H1 (cell line): ENCODE data around the gene PAN2. TPM values are rescaled to one million over a fixed set of nuclear protein-coding genes. Genes with fewer than 3 reads are reported as not detected.

Source experiments
- CTCF ChIA-PET: fragments of 300-600 bp; sonication (Branson Sonifier 250); formaldehyde crosslinking; loops from one replicate; lab custom pipeline; 2021; ENCODE audit not compliant: partially characterized antibody; lab: Charles Lee
- POLR2A ChIA-PET: fragments of 300-600 bp; sonication (Branson Sonifier 250); formaldehyde crosslinking; loops from one replicate; lab custom pipeline; 2021; ENCODE audit warnings: inconsistent platforms; ENCODE audit not compliant: partially characterized antibody; lab: Charles Lee
- DNase-seq, 2 experiments: peaks; one replicate each; pipeline versions ENCODE4 v3.0.0 to v3.0.0-alpha.2; 2010 to 2022; ENCODE audit warnings: low spot score in 2 of 2, low read depth in 1 of 2, mixed read lengths in 1 of 2
- FAIRE-seq: peaks from 2 replicates; lab custom pipeline; 2011; peaks lifted over from hg19 to GRCh38; lab: Jason Lieb, UNC
- H2AFZ ChIP-seq: 2 replicates; pipeline ENCODE4 v1.8.1; 2012; ENCODE audit warnings: low read length, inconsistent platforms
- H2AK5ac ChIP-seq: 2 replicates; pipeline ENCODE4 v1.6.1; 2013; ENCODE audit warnings: low read depth, low read length
- H2BK120ac ChIP-seq: replicated peaks from 2 replicates; pipeline ENCODE3; 2013; ENCODE audit warnings: low read depth, low read length, inconsistent platforms
- H2BK12ac ChIP-seq: 2 replicates; pipeline ENCODE4 v1.6.1; 2013; ENCODE audit warnings: low read depth, low read length
- H2BK15ac ChIP-seq: 2 replicates; pipeline ENCODE4 v1.6.1; 2013; ENCODE audit warnings: low read length
- H2BK20ac ChIP-seq: 2 replicates; pipeline ENCODE4 v1.6.1; 2013; ENCODE audit warnings: low read length
- H2BK5ac ChIP-seq: 2 replicates; pipeline ENCODE4 v1.6.1; 2013; ENCODE audit warnings: low read depth, low read length
- H3K14ac ChIP-seq: 2 replicates; pipeline ENCODE4 v1.6.1; 2013; ENCODE audit warnings: inconsistent platforms; ENCODE audit not compliant: insufficient read length
- H3K18ac ChIP-seq: 2 replicates; pipeline ENCODE4 v1.6.1; 2013; ENCODE audit warnings: low read length; ENCODE audit errors: extremely low read depth
- H3K23ac ChIP-seq: 2 replicates; pipeline ENCODE4 v1.6.1; 2013; ENCODE audit warnings: inconsistent platforms; ENCODE audit not compliant: insufficient read length
- H3K23me2 ChIP-seq: 2 replicates; pipeline ENCODE4 v1.6.1; 2013; ENCODE audit warnings: low read depth, low read length
- H3K27ac ChIP-seq: 2 replicates; pipeline ENCODE4 v1.6.1; 2011; ENCODE audit warnings: low read depth, low read length, inconsistent platforms
- H3K27me3 ChIP-seq, 4 experiments: replicated peaks in 1 of 4; 1 replicate in 1 of 4; 2 replicates in 3 of 4; pipeline versions ENCODE4 v1.6.1 to v1.8.1; 2011 to 2013; ENCODE audit warnings: low read length in 3 of 4, mild to moderate bottlenecking in 3 of 4, inconsistent platforms in 2 of 4, mixed read lengths in 2 of 4, moderate library complexity in 1 of 4; ENCODE audit not compliant: control insufficient read depth in 3 of 4, insufficient read depth in 3 of 4; ENCODE audit errors: extremely low read depth in 1 of 4
- H3K36me3 ChIP-seq, 4 experiments: 2 replicates each; pipeline versions ENCODE4 v1.6.1 to v1.8.1; 2011 to 2013; ENCODE audit warnings: mild to moderate bottlenecking in 4 of 4, low read length in 3 of 4, moderate library complexity in 2 of 4, control low read depth in 1 of 4, inconsistent platforms in 1 of 4; ENCODE audit not compliant: insufficient read depth in 4 of 4, control insufficient read depth in 2 of 4
- H3K4ac ChIP-seq: replicated peaks from 2 replicates; pipeline ENCODE3; 2013; ENCODE audit warnings: low read length, low read depth, mixed read lengths, inconsistent platforms; ENCODE audit not compliant: insufficient read length
- H3K4me1 ChIP-seq, 4 experiments: replicated peaks in 1 of 4; 1 replicate in 1 of 4; 2 replicates in 3 of 4; pipeline versions ENCODE4 v1.6.1 to v1.8.1; 2011 to 2013; ENCODE audit warnings: low read length in 3 of 4, inconsistent platforms in 2 of 4, mixed read lengths in 1 of 4; ENCODE audit not compliant: insufficient read depth in 4 of 4, control insufficient read depth in 3 of 4
- H3K4me2 ChIP-seq, 2 experiments: 2 replicates each; pipeline versions ENCODE4 v1.6.1 to v1.8.1; 2011 to 2013; ENCODE audit warnings: low read depth in 2 of 2, low read length in 2 of 2, control low read depth in 1 of 2, inconsistent platforms in 1 of 2, mild to moderate bottlenecking in 1 of 2; ENCODE audit not compliant: insufficient read depth in 1 of 2
- H3K4me3 ChIP-seq, 4 experiments: fragments of 200-600, 300-600 bp in 1 of 4; sonication (generic), shearing (Covaris generic), sonication (Bioruptor Twin) in 1 of 4; 2 replicates each; pipeline versions ENCODE4 v1.5.1 to v1.8.1; 2011 to 2016; ENCODE audit warnings: low read length in 4 of 4, low read depth in 3 of 4, control low read depth in 2 of 4, inconsistent platforms in 2 of 4, mild to moderate bottlenecking in 2 of 4, mixed read lengths in 1 of 4, moderate library complexity in 1 of 4; ENCODE audit not compliant: insufficient read depth in 2 of 4; ENCODE audit errors: extremely low read depth in 1 of 4
- H3K56ac ChIP-seq: replicated peaks from 2 replicates; pipeline ENCODE3; 2013; ENCODE audit warnings: low read depth, mild to moderate bottlenecking, mixed read lengths, low read length, inconsistent platforms; ENCODE audit not compliant: insufficient read length
- H3K79me1 ChIP-seq: 2 replicates; pipeline ENCODE4 v1.6.1; 2013; ENCODE audit warnings: low read depth, low read length, control low read depth
- H3K79me2 ChIP-seq, 2 experiments: 2 replicates each; pipeline versions ENCODE4 v1.6.1 to v1.8.1; 2012 to 2013; ENCODE audit warnings: low read length in 2 of 2, mild to moderate bottlenecking in 2 of 2, inconsistent platforms in 1 of 2; ENCODE audit not compliant: insufficient read depth in 2 of 2, control insufficient read depth in 1 of 2
- H3K9ac ChIP-seq, 4 experiments: replicated peaks in 1 of 4; 1 replicate in 1 of 4; 2 replicates in 3 of 4; pipeline versions ENCODE4 v1.6.1 to v1.8.1; 2011 to 2013; ENCODE audit warnings: low read depth in 3 of 4, low read length in 3 of 4, control low read depth in 2 of 4, mild to moderate bottlenecking in 2 of 4, moderate library complexity in 2 of 4, inconsistent platforms in 1 of 4; ENCODE audit errors: extremely low read depth in 1 of 4
- H3K9me3 ChIP-seq, 2 experiments: 2 replicates each; pipeline versions ENCODE4 v1.6.1 to v1.8.1; 2012 to 2013; ENCODE audit warnings: mild to moderate bottlenecking in 2 of 2, moderate library complexity in 2 of 2, control low read depth in 1 of 2, inconsistent platforms in 1 of 2, low read depth in 1 of 2, low read length in 1 of 2, mixed read lengths in 1 of 2; ENCODE audit not compliant: insufficient read depth in 2 of 2
- H4K20me1 ChIP-seq, 2 experiments: replicated peaks in 1 of 2; 2 replicates each; pipeline versions ENCODE3 to v1.8.1; 2011 to 2013; ENCODE audit warnings: inconsistent platforms in 2 of 2, low read length in 2 of 2, mild to moderate bottlenecking in 1 of 2; ENCODE audit not compliant: insufficient read depth in 2 of 2, control insufficient read depth in 1 of 2
- H4K5ac ChIP-seq: 2 replicates; pipeline ENCODE4 v1.6.1; 2013; ENCODE audit warnings: low read length, low read depth, mixed read lengths, inconsistent platforms; ENCODE audit not compliant: insufficient read length
- H4K8ac ChIP-seq: 2 replicates; pipeline ENCODE4 v1.8.0; 2013; ENCODE audit warnings: mild to moderate bottlenecking, moderate library complexity, low read length, inconsistent platforms; ENCODE audit not compliant: insufficient read depth; ENCODE audit errors: extremely low read depth
- H4K91ac ChIP-seq: replicated peaks from 2 replicates; pipeline ENCODE3; 2013; ENCODE audit warnings: low read length, mixed read lengths, inconsistent platforms; ENCODE audit not compliant: insufficient read length
- MAFK ChIP-seq: IDR thresholded peaks from 2 replicates; pipeline ENCODE4 v1.6.1; 2012; ENCODE audit warnings: low read depth, mild to moderate bottlenecking, improper control_type of control experiment, low read length
- RBBP5 ChIP-seq: IDR thresholded peaks from 2 replicates; pipeline ENCODE4 v1.7.1; 2012; ENCODE audit warnings: low read depth, mild to moderate bottlenecking, inconsistent platforms, low read length, moderate library complexity, borderline replicate concordance
- SIRT6 ChIP-seq: IDR thresholded peaks from one replicate; pipeline ENCODE4 v1.7.1; 2012; ENCODE audit warnings: low read length, inconsistent platforms
- WGBS, 2 experiments: shearing (Covaris generic) in 1 of 2; methylation state at CpG; one replicate each; pipeline versions ENCODE4 v1.1.6 to v1.1.7; 2013 to 2015; ENCODE audit warnings: low lambda C conversion rate in 2 of 2, mixed read lengths in 2 of 2, inconsistent platforms in 1 of 2, low coverage in 1 of 2, missing lambda C conversion rate in 1 of 2; ENCODE audit not compliant: insufficient replicate concordance in 2 of 2, insufficient coverage in 1 of 2, insufficient read length in 1 of 2; ENCODE audit errors: extremely low coverage in 1 of 2, missing lambda C conversion rate in 1 of 2; 5-methylcytosine and 5-hydroxymethylcytosine counted together
- polyA plus RNA-seq, 7 experiments: library from polyadenylated mRNA; depleted of rRNA in 3 of 7; stranded (reverse) in 5 of 7; unstranded in 2 of 7; fragments of >200 nt in 5 of 7; fragments of 200-250 nt in 2 of 7; gene quantifications; 1 replicate in 5 of 7; 2 replicates in 1 of 7; 4 replicates in 1 of 7; pipeline versions ENCODE4 v1.2.1 to v1.2.3, GENCODE V29; 2011 to 2013; ENCODE audit warnings: missing spikeins in 2 of 7, mixed read lengths in 2 of 7
- total RNA-seq: library from RNA; stranded (reverse); fragmentation: NEBNext Ultra II Directional; extraction: Animal tissue kit (Norgen Biotek cat#: 25700); gene quantifications from 2 replicates; pipeline ENCODE4 v1.2.1, GENCODE V29; 2021

Gene PAN2
- total and polyA plus RNA-seq, 2 of the 8 experiments (the other 6 are each of a cell fraction or from before 2014, with no cell fraction given), result 29.6 to 36.7 TPM

GRCh38 chr12:56326533-56326932, 7.3 kb downstream of the PAN2 start:
- DNase-seq, result no peak
- Histone ChIP-seq H2BK5ac (no peak overlapping the region; the same call in 1 of the 2 replicates), H3K4me1 (no peaks in the 10 kb centered on the region; a peak in 1 of 7 replicates), H3K23ac (no peak overlapping the region), H3K4ac (no peak overlapping the region), H3K27me3 (no peaks in the 10 kb centered on the region), H4K91ac (no peak overlapping the region), H2BK120ac (no peak overlapping the region), H4K5ac (no peak overlapping the region), H3K79me1 (no peaks in the 10 kb centered on the region), H3K23me2 (no peaks in the 10 kb centered on the region), H4K20me1 (no peaks in the 10 kb centered on the region), H3K4me3 (no peak overlapping the region), H2BK15ac (no peak overlapping the region), H3K79me2 (no peaks in the 10 kb centered on the region), H3K36me3 (peaks cover 2 to 15% (median 7%) of the 10 kb centered on the region in 4 experiments; a peak in 6 of 8 replicates), H2AK5ac (no peak overlapping the region), H3K56ac (no peak overlapping the region), H3K27ac (no peak overlapping the region), H2BK12ac (no peak overlapping the region), H3K9ac (no peak overlapping the region), H3K4me2 (no peak overlapping the region), H2AFZ (no peak overlapping the region), H3K18ac (no peak overlapping the region), H3K9me3 (no peaks in the 10 kb centered on the region), H4K8ac (no peak overlapping the region), H3K14ac (no peak overlapping the region), H2BK20ac (no peak overlapping the region)
- no peak for TF ChIP-seq MAFK
- TF ChIP-seq SIRT6, result no peak
- no peak for TF ChIP-seq RBBP5
- no peak for FAIRE-seq
- WGBS, 2 experiments, result 95% methylated on average over 6 of the region's 6 CpGs; no CpG with 5 or more reads in 1 of the 2 experiments
- POLR2A ChIA-PET, result interaction anchor here (1.2 to 1.6 kb wide), 3 partner anchors 10 to 20 kb away, joined by 3 to 9 read pairs (median 6); partner anchors contain the start of genes CNPY2 and IL23A
- CTCF ChIA-PET, result interaction anchor here (0.5 to 2.3 kb wide), 6 partner anchors 10 to 233 kb away, joined by 3 to 9 read pairs (median 4); partner anchors contain the start of gene CNPY2
